ENCODE measurements around the gene ABHD2. TPM values are rescaled to one million over a fixed set of nuclear protein-coding genes. Genes with fewer than 3 reads are reported as not detected.
A peak's percentile ranks its signal among the peaks of the same experiment; 100 is the strongest.
"Not testable (repeated sequence)": the region's sequence is repeated elsewhere in the genome, so short reads cannot be mapped to it uniquely, and the experiment has no call there.

The ABHD2 gene, protein sequence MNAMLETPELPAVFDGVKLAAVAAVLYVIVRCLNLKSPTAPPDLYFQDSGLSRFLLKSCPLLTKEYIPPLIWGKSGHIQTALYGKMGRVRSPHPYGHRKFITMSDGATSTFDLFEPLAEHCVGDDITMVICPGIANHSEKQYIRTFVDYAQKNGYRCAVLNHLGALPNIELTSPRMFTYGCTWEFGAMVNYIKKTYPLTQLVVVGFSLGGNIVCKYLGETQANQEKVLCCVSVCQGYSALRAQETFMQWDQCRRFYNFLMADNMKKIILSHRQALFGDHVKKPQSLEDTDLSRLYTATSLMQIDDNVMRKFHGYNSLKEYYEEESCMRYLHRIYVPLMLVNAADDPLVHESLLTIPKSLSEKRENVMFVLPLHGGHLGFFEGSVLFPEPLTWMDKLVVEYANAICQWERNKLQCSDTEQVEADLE
- total RNA-seq, result 49.1 TPM

DNA sequence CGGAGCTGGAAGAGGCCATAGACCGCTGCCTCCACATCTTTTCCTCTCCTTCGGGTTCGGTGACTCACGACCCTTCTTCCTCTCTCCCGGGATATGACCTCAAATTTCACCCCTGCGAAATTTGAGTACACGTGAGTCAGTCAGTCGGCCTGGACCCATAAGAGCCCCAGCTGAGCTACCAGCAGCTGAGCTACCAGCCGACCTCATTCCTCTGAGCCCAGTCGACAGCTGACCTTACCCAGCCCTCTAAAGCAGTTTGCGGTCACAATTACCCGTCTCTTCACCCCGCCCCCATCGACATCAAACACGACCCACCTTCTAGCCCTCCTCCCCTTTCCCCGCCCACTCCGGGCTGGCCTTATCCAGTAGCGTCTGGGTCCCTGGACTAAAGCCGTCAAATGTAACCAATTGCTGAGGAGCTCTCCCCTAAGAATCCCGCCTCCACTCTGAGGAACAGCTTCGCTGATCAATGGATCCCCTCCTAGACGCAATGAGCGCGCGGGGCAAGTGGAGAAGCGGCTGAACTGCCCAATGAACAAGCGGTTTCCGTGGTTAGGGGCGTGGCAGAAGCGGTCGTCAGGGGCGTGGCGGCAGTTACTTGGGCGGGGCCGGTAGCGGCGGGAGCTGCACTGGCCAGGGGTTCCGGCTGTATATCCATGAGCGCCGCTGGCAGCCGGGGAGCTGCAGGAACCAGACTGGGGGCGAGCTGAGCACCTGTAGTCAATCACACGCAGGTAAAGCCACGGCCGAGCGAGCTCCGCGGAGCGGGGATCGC lies at the start of gene ABHD2:
Gene ABHD2, plus strand, starts transcription at position 627 of the 775 bp plus-strand sequence. CDS start 27,872 bp downstream, outside the sequence.
- ATAC-seq, result peak; percentile 98

DNA sequence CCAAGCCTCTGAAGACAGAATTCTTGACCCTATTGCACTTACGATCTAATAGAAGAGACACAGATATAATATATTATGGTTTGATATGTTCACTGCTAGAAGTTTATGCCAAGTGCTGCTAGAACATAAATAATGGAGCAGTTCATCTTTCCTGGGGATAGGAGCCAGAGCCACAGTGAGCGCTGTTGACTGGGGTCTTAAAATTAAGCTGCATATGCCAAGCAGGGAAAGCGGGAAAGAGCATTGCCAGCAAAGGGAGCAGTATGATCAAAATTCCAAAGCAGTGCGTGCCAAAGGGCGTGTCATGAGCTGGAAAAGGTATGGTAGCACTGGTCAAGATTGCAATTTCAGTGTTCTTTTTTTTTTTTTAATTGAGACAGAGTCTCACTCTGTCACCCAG lies 49.1 kb upstream of the ABHD2 start:
- no peak for ATAC-seq

DNA sequence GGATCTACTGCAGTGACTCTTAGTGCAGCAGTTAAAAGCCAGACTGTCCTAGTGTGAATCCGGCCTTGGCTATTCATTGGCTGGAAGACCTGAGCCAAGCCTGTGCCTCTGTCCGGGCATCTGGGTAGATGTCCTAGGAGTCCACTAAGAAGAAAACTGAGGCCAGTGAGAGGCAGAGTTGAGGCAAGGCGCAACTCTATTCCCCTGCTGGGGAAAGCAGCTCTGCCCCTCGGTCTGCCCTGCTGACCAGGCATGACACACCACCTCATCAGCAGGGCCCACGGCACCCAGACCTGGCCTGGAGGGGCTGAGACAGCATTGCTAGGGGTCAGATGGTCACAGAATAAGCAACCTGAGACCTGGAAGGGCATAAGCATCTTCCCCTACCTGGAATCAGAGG lies 46.7 kb upstream of the ABHD2 start:
- no peak for ATAC-seq

DNA sequence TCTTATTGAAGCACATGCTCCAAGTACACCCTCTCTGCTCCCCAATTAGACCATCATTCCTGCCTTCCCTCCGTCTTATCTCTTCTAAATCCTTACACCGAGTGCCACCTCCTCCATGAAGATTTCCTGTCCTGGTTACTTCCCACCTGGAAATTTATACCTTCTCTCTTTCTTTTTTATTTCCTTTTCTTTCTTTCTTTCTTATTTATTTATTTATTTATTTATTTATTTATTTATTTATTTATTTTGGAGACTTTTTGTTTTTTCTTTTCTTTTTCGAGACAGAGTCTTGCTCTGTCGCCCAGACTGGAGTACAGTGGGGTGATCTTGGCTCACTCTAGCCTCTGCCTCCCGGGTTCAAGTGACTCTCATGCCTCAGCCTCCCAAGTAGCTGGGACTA lies 45.9 kb upstream of the ABHD2 start:
- ATAC-seq, result no peak

DNA sequence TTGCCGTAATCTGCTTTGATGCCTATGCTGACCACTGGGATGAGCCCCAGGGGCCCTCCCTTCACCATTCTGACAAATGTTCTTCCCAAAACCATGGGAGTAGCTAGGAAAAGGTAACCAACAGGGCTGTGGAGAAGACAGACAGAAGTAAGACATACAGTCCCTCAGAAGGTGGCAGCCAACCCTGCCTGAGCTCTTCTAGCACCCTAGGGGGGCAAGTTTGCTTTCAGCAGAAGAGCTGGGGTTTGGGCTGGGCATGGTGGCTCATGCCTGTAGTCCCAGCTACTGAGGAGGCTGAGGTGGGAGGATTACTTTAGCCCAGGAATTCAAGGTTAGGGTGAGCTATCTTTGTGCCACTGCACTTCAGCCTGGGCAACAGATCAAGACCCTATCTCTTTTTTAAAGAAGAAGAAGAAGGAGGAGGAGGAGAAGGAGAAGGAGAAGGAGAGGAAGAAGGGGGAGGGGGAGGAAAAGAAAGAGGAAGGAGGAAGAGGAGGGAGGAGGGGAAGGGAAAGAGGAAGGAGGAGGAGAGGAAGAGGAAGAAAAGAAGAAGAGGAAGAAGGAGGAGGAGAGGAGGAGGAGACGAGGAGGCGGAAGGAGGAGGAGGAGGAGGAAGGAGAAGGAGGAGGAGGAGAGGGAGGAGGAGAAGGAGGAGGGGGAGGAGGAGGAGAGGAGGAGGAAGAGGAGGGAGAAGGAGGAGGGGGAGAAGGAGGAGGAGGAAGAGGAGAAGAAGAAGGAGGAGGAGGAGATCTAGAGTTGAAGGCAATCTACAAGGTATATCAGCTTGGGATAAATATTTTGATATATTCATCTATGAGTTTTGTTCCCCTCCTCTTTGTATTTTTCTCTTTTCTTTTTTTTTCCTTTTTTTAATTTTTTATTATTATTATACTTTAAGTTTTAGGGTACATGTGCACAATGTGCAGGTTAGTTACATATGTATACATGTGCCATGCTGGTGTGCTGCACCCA lies 44.9 kb upstream of the ABHD2 start:
- no peak for ATAC-seq

DNA sequence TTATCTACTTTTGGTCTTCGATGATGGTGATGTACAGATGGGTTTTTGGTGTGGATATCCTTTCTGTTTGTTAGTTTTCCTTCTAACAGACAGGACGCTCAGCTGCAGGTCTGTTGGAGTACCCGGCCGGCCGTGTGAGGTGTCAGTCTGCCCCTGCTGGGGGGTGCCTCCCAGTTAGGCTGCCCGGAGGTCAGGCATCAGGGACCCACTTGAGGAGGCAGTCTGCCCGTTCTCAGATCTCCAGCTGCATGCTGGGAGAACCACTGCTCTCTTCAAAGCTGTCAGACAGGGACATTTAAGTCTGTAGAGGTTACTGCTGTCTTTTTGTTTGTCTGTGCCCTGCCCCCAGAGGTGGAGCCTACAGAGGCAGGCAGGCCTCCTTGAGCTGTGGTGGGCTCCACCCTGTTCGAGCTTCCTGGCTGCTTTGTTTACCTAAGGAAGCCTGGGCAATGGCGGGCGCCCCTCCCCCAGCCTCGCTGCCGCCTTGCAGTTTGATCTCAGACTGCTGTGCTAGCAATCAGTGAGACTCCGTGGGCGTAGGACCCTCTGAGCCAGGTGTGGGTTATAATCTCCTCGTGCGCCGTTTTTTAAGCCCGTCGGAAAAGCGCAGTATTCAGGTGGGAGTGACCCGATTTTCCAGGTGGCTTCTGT lies 39.1 kb upstream of the ABHD2 start:
- ATAC-seq, result not testable (repeated sequence)

DNA sequence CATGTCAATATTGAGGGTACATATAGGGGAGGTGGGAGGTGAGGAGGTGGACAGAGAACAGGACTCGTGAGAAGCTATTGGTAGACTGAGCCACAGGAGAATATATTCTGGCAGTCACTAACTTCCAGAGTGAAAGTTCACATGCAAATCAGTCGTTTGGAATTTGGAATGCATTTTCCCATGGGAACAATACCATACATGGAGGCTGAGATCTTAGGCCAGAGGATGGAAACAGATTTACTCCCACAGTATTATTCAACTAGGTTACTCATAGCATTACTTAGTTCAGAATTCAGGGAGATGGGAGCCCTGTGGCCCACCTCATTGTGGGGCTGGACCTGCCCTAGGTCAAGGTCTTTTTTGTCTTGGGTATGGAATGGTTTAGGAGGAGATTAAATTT lies 36.4 kb upstream of the ABHD2 start:
- peak; percentile 28 for ATAC-seq

DNA sequence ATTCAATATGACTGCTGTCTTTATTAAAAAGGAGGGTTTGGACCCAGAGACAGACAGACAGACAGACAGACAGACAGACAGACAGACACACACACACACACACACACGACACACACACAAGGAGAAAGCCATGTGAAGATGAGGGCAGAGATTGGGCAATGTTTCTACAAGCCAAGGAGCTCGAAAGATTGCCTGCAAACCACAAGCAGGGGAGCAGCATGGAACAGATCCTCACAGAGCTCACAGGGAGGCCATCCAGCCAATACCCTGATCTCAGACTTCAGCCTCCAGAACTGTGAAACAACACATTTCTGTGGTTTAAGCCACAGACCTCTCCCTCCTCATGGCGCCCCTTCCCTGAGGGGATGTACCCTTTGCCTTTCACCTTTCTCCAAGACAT lies 35.8 kb upstream of the ABHD2 start:
- ATAC-seq, result no peak

DNA sequence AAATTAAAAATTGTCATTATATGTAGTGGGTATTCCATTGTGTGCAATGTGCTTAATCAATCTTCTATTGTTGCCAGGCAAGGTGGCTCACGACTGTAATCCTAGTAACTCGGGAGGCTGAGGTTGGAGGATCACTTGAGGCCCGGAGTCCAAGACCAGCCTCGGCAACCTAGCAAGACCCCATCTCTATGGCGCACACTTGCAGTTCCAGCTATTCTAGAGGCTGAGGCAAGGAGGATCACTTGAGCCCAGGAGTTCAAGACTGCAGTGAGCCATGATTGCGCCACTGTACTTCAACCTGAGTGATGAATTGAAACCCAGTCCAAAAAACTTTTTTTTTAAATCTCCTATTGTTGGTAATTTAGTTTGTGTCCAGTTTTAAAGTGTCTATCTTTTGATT lies 33.4 kb upstream of the ABHD2 start:
- ATAC-seq, result no peak

DNA sequence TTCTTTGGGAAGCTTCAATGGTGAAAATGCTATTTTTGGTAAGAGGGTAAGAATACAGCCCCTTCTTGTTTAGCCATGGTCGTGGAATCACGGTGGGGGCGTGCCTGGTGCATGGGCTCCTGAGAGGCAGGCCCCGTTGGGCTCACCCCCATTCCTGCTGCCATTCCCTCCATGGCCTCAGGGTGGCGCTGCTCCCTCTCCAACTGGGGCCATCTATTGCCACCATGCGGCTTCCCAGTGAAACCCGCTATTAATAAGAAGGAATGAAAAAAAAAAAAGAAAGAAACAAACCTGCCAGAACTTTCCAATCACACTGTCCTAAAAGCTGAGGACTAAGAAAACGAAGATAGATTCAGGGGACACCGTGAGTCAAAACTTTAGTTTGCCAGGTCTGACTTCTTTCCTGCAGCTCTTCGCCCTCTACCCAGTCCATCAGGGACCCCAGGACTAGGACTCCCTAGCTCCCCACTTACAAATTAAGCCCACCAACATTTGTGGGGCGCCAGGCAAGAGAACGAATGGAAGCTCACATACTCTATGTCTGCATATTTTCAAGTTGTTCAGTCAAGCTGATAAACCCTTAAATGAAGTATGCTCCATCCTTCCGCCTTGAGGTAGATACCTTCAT lies 30.6 kb upstream of the ABHD2 start:
- peak; percentile 94 for ATAC-seq

DNA sequence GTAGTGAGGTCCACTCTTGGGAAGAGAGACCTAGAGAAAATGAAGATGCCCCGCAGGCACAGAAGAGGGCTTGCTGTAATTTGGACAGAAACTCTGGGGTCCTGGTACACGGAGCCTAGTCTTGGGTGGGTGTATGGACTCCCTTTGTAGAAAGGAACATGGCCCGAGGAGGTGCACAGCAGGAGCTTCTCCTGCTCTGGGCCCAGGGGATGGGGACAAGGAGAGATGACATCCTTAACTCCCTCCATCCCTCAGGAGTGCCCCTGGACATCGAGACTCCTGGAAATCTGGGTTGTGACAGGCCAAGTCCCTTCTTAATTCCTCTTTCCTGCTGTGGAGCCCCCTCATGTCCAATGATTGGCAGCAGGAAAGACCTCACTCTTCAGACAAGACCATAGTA lies 29.9 kb upstream of the ABHD2 start:
- ATAC-seq, result peak; percentile 7

DNA sequence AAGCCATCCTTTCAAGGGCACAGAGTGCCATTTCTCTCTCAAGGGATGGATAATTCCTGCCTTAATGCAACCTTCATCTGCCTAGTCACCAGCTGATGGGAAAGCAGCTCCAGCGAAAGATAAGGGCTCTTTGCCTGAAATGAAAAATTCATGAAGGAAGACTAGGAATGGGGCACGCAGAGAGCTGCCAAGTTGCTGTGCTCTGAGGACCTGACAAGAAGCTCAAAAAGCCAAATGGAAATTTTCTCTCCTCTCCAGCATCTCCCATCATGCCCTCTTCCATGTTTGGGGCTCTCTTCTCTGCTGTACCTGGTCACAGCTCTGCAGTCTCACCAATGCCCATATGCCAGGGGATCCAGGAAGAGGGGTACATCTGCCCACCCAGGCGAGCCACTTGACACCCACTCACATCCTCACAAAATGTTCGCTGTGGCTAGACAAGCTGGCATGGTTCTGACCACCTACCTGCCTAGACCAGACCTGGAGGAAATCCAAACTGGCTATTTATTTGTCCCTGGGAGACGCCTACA lies 29.3 kb upstream of the ABHD2 start:
- ATAC-seq, result no peak

DNA sequence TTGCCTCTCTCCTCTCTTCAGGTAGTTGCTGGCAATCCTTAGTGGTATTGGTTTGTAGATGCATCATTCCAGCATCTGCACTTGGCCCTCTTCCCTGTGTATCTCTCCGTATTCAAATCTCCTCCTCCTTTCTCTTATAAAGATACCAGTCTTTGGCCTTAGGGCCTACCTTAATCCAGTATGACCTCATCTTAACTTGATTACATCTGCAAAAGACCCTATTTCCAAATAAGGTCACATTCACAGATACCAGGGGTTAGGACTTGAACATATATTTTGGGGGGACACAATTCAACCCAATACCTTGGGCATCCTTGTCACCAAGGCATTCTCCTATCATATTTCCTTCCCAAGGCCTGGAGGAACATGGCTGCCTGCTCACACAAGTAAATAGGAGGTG lies 22.0 kb upstream of the ABHD2 start:
- no peak for ATAC-seq

DNA sequence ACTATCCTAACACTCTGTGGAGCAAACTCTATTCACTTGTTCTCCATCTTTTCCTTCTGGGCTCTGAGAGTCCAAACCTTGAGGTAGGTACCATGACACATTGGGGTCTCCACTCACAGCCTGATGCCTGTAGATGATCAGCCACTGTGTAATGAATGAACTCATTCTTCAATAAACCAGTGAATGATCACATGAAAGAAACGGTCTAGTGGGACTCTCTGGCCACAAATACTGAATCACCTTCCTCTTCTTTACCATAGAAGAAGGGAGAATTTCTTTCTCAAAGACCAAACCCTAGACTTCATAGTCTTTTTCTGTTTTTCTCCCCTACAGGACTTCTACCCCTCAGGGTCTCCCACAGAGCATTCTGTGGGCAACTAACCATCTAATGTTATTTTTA lies 20.5 kb upstream of the ABHD2 start:
- no peak for ATAC-seq

DNA sequence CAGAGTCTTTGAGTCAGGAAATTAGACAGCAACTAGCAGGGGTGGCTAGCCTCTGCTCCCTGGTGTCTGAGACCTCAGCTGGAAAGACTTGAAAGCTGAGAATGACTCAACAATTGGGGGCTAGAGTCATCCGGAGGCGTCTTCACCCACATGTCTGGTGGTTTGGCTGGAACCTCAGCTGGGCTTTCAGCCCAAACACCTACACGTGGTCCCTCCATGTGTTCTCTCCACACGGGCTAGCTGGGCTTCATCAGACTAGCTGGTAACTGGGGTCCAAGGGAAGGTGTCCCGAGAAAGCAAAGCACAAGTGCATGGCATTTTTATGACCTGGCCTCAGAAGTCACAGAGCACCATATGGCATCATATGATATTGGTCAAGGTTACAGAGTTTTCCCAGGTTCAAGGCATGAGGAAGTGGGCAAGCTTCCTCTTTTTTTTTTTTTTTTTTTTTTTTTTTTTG lies 19.9 kb upstream of the ABHD2 start:
- peak; percentile 77 for ATAC-seq

DNA sequence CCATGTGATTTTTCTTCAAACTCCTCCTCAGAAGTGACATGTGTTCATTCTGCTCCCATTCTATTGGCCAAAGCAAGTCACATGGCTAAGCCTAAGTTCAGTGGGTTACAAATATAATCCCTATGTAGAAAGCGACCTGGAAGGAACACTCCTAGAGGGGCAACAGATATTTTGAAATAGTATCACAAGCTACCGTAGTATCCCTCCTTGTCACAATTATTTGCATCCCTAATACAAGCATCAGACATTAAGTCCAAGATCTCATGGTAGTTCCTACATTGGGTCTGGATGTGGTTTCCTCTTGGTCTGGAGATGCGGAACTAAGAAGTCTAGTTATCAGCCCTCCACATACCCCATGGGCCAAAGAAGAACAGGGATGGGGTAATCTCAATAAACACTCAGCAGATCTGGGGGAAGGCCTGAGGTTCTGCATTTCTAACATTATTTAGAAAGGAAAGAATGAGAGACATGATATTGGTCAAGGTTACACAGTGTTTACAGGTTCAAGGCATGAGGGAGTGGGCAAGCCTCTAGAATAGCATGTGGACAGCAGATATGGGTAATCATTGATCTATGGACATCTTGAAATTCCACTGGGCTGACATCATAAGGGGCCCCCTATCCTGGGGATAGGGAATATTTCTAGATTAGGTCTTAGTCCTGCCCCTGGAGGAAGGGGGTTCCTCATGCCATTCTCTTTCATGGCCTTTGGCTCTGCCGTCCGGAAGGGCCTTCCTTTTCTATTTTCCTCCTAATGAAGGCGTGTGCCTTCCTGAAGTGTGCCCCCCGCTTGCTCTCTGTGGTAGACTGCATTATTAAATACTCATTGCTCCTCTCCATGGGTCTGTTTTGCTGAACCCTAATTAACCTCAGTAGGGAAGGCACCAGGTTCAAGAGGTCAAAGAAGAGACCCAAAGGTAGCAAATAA lies 17.8 kb upstream of the ABHD2 start:
- no peak for ATAC-seq

DNA sequence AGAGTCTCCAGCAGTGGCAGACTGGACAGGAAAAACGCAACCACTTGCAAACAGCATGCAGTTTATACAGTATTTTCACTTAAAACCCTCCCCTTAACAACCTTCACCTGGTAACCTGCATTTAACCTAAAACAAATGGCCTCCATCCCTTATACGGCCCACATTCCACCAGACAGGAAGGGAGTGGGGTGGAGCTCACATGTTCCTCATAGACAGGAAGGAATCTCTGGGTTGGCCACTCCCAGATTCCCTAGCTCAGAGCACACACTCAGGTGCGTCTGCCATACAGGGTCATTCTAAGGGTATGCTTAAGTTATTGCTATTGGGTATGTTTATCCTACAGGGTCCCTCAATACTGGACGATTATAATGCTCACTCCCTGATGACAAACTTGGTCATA lies 16.8 kb upstream of the ABHD2 start:
- peak; percentile 40 for ATAC-seq

DNA sequence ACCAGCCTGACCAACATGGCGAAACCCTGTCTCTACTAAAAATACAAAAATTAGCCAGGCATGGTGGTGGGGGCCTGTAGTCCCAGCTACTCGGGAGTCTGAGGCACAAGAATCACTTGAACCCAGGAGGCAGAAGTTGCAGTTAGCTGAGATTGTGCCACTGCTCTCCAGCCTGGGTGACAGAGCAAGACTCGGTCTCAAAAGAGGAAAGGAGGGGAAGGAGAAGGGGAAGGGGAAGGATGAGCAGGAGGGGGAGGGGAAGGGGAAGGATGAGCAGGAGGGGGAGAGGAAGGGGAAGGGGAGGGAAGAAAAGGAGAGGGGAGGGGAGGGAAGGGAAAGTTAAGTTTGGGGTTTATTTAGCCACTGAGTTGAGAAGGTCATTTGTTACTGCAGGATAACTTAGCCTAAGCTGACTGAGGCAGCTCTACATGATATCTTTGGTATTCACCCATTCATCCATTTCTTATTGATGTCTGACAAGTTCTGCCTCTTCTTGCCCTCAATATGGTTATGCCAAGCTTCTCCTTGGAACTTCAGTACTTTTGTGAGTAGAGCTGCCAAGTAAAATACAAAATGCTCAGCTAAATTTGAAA lies 15.9 kb upstream of the ABHD2 start:
- no peak for ATAC-seq

DNA sequence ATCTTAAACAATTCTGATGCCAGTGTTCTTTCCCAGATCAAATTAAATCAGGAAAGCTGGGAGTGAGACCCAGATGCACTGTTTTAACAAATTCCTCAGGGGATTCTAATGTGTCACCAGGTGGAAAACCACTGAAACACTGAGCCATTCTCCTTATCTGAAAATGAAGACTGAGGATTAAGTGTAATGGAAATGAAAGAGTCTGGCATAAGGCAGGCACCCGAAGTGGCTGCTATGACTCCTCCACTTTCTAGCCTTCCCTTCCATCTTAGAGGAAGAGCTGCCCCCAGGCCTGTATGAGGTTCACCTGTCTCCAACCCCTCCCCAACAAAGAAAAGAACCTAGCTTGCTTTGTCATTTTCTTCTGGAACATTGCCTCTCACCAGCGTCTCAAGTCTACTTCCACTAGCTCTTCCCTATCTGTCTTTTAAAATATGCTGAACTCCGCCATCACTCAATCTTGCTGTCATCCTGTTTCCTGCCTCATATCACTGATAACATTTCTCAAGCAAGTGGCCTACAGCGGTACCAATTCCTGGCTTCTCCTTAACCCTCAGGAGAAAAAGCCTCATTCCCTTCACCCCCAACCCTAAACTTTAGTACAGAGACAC lies 13.7 kb upstream of the ABHD2 start:
- ATAC-seq, result no peak
